Muscle of leg (tissue), 11 donors: Measurements from ENCODE around the gene CCL1. TPM values are rescaled to one million over a fixed set of nuclear protein-coding genes. Genes with fewer than 3 reads are reported as not detected.

ENCODE experiments used
- DNase-seq: peaks from one replicate; pipeline ENCODE4 v3.0.0; 2013
- H3K27ac ChIP-seq: one replicate; pipeline ENCODE4 v1.5.1; 2013; ENCODE audit warnings: mild to moderate bottlenecking, low read length, control low read depth
- H3K27me3 ChIP-seq: one replicate; pipeline ENCODE4 v1.6.1; 2013; ENCODE audit warnings: low read length; ENCODE audit not compliant: control insufficient read depth, insufficient read depth
- H3K36me3 ChIP-seq: one replicate; pipeline ENCODE4 v1.6.1; 2013; ENCODE audit warnings: low read length; ENCODE audit not compliant: control insufficient read depth, insufficient read depth
- H3K4me1 ChIP-seq: one replicate; pipeline ENCODE4 v1.6.1; 2013; ENCODE audit warnings: low read length; ENCODE audit not compliant: control insufficient read depth, insufficient read depth
- H3K4me3 ChIP-seq: one replicate; pipeline ENCODE4 v1.5.1; 2013; ENCODE audit warnings: low read length, control low read depth
- H3K9me3 ChIP-seq: replicated peaks from 2 replicates; pipeline ENCODE4 v1.6.1; 2013; ENCODE audit warnings: low read depth, low read length; ENCODE audit not compliant: control insufficient read depth
- WGBS: methylation state at CpG from one replicate; pipeline ENCODE4 v1.1.5; 2013; ENCODE audit warnings: missing lambda C conversion rate; ENCODE audit not compliant: insufficient coverage; 5-methylcytosine and 5-hydroxymethylcytosine counted together
- polyA plus RNA-seq, 8 donors: library from polyadenylated mRNA; unstranded; fragments of 120-200 nt; gene quantifications; one replicate each; pipeline versions ENCODE4 v1.2.1 to v1.2.3, GENCODE V29; 2013; ENCODE audit warnings: inconsistent platforms in 1 of 8, low replicate concordance in 1 of 8; ENCODE audit not compliant: insufficient read length in 8 of 8, insufficient read depth in 1 of 8
- total RNA-seq: library from RNA; stranded (reverse); fragments of 120-200 nt; gene quantifications from one replicate; pipeline ENCODE4 v1.2.4, GENCODE V29; 2013

Gene CCL1
- total and polyA plus RNA-seq, 9 donors, result not detected

DNA sequence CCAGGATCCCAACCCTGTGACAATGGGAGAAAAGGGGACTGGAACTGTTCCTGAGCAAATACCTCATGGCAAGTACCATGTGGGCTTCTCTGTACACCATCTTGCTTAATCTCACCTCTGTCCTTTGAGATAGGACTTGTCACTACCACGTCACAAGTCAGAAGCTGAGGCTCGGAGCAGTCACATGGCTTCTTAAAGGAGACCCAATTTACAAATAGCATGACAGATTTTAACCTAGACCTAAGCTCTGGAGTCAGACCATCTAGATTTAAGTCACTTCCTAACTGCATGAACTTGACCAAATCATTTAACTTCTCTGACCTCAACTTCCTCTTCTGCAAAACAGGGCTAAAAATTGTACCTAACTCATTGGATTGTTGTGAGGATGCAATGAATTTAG is 36.0 kb upstream of the CCL1 start:
- 43% methylated on average over 2 of the region's 2 CpGs for WGBS
- peak; percentile 24 for DNase-seq
- no peak overlapping the region for H3K4me3 ChIP-seq
- no peaks in the 10 kb centered on the region for H3K9me3 ChIP-seq
- H3K27ac ChIP-seq, result no peak overlapping the region
- no peaks in the 10 kb centered on the region for H3K36me3 ChIP-seq
- H3K4me1 ChIP-seq, result no peaks in the 10 kb centered on the region
- H3K27me3 ChIP-seq, result no peaks in the 10 kb centered on the region

DNA sequence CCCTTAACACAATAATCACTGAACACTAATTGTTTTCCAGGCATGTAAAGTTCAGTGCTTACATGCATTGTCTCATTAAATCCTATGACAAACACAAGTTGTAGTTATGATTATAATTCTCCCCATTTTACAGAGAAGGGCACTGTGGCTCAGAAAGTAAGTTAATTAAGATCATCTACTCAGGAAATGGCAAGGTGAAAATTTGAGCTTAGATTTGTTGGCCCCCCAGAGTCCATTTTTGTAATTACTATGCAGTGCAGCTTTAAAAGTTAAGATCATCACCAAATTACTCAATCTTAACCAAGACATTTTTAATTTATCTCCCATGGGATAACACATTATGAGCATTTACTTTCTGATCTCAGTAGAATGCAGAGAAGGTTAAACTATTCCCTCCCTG is 34.2 kb upstream of the CCL1 start:
- H3K36me3 ChIP-seq, result no peaks in the 10 kb centered on the region
- no peak overlapping the region for H3K4me3 ChIP-seq
- no peaks in the 10 kb centered on the region for H3K27me3 ChIP-seq
- no peak overlapping the region for H3K27ac ChIP-seq
- H3K9me3 ChIP-seq, result no peaks in the 10 kb centered on the region
- H3K4me1 ChIP-seq, result no peaks in the 10 kb centered on the region
- DNase-seq, result no peak

DNA sequence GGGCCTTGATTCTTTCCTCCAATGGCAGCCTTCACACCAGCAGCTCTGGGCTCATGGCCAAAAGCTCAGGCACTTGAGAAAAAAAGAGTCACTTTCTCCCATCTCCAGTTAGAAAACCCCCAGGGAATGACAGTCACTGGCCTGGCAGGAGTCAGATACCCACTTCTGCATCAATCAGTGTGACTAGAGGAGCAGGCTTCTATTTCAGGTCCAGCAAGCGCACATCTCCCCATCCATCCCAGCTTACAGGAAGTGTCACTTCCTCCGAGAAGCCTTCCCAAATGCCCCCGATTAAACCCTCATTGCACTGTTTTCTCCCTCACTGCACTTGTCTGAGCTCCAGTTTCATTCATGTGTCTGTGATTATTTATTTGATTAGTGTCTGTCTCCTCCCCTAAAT is 30.4 kb upstream of the CCL1 start:
- no peak overlapping the region for H3K4me3 ChIP-seq
- H3K9me3 ChIP-seq, result no peaks in the 10 kb centered on the region
- no peaks in the 10 kb centered on the region for H3K36me3 ChIP-seq
- no peak for DNase-seq
- H3K27ac ChIP-seq, result no peak overlapping the region
- H3K4me1 ChIP-seq, result no peaks in the 10 kb centered on the region
- no peaks in the 10 kb centered on the region for H3K27me3 ChIP-seq
- no CpG with 5 or more reads among the region's 3 CpGs for WGBS

DNA sequence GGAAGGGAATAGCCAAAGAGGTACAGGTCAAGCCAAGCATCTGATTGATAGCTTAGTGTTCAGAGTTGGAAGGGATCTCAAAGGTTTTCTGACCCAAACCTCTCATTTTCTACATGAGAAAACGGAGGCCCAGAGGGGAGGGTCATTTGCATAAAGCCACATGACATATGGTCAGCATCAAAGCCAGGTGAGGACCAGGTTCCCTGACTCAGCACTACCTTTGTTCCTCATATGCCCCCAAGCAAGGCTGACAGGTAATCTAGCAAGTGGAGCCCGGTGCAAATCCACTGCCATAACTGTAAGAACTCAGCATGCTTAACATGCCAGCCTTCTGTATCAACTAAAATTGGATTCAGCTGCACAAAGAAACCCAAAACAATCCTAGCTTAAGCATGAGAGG is 28.2 kb upstream of the CCL1 start:
- Histone ChIP-seq H3K27ac (no peak overlapping the region), H3K36me3 (no peaks in the 10 kb centered on the region), H3K4me3 (no peak overlapping the region), H3K27me3 (no peaks in the 10 kb centered on the region), H3K9me3 (no peaks in the 10 kb centered on the region), H3K4me1 (no peaks in the 10 kb centered on the region)
- no peak for DNase-seq
- 100% methylated on average over 1 of the region's 2 CpGs for WGBS

DNA sequence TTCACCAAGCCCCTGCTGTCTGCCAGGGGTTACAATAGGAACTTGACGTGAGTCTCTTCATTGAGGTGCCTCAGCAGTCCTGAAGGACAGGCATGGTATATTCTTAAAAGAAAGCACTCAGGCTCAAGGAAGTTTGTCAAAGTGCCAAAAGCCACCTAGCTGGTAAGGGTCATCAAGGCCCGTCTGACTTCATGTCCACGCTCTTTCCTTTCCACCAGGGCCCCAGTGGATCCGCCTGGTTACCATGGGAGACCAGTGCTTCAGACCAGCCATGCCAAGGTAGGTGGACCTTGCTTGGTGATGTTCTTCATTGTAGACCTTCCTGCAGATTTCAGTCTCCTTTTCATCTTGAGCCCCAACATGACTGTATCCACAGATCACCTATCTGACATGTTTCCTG is 27.6 kb upstream of the CCL1 start:
- Histone ChIP-seq H3K4me1 (no peaks in the 10 kb centered on the region), H3K9me3 (no peaks in the 10 kb centered on the region), H3K27me3 (no peaks in the 10 kb centered on the region), H3K27ac (no peak overlapping the region), H3K36me3 (no peaks in the 10 kb centered on the region), H3K4me3 (no peak overlapping the region)
- 90% methylated on average over 3 of the region's 4 CpGs for WGBS
- DNase-seq, result no peak

DNA sequence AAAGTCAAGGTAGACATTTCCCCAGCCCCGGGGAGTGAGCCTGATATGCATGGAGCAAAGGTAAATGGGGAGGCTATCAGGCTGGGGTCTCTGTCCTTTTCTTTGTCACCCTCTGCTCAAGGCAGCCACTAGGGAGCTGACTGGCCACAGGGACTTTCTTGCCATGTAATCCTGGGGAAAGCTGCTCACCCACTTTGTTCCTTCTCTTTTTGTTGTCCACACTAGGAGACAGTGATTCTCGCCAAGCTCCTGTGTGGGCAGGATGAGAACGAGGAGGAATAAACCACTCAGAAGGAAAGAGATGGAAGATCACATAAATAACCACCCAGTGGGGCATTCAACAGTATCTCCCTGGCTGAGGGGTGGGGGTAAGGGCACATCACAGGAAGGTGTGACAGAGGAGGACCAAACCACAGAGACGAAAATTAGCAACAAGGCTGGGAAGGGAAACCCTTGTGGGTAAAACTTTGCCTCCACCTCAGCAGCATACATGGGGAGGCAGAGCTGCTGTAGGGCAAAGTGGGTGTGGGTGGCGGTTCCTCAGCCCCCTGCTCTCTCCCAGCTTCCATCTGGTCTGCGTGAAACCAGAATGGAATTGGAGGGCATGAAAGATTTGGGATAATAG is 26.2 kb upstream of the CCL1 start:
- no peak for DNase-seq
- Histone ChIP-seq H3K27ac (no peak overlapping the region), H3K27me3 (no peaks in the 10 kb centered on the region), H3K4me1 (no peaks in the 10 kb centered on the region), H3K36me3 (no peaks in the 10 kb centered on the region), H3K4me3 (no peak overlapping the region), H3K9me3 (no peaks in the 10 kb centered on the region)
- 71% methylated on average over 1 of the region's 6 CpGs for WGBS

DNA sequence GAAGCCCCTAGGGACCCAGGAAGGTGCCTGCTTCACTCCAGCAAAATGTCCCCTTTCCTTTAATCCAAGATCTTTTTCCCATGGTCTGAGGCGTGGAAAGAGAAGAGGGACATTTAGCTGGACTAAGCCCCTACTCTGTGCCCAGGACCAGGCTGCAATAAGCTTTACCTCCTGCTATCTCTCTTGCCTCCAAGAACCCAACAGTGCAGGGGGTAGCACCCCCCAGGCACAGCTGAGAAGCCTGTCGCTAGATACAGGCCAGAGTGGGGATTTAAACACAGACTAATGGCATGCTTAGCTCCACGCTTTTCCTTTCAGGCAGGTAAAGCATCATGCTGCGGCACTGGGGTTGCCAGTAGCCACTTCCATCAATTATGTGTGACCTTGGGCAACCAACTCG is 24.5 kb upstream of the CCL1 start:
- H3K4me3 ChIP-seq, result no peak overlapping the region
- no peaks in the 10 kb centered on the region for H3K9me3 ChIP-seq
- H3K27ac ChIP-seq, result no peak overlapping the region
- no peak for DNase-seq
- H3K36me3 ChIP-seq, result no peaks in the 10 kb centered on the region
- no peaks in the 10 kb centered on the region for H3K4me1 ChIP-seq
- H3K27me3 ChIP-seq, result no peaks in the 10 kb centered on the region
- WGBS, result 33% methylated on average over 1 of the region's 5 CpGs

DNA sequence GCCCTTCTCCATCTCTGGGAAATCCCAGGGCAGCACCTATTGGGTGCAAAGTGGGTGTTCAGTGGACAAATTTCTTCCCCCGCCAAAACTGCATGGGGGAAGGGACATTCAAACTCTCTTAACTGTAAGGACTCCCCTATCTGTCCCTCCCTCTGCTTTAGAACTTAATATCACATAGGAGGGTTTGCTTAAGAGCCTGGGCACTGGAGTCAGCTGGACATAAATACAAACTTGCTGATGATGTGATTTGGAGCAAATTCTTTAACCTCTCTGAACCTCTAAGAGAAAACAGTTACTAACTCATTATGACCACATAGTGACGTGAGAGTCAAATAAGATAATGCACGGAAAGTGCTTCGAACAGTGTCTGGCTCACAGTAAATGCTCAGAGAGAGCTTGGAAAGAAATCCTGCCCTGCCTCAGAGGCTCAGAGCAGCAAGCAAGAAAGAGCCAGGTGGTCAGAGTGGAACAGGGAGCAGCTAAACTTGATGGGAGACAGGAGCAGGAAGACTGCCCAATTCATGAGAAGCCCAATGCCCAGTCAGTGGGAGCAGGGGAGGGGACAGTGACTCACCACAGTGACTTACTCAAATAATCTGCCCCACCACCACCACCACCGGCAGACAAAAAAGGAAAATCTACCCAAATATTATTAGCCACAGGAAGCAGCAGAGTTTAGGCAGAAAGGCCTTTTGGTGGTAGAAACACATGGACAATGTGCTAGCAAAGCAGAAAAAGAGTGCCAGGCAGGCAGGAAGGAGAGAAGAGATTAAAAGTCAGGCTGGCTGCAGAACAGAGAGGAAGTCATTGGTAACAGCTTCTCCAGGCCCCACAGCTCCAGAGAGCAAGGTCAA is 23.9 kb upstream of the CCL1 start:
- H3K27me3 ChIP-seq, result no peaks in the 10 kb centered on the region
- no peaks in the 10 kb centered on the region for H3K4me1 ChIP-seq
- no peak overlapping the region for H3K4me3 ChIP-seq
- no peaks in the 10 kb centered on the region for H3K9me3 ChIP-seq
- H3K36me3 ChIP-seq, result no peaks in the 10 kb centered on the region
- peak; percentile 32 for DNase-seq
- no peak overlapping the region for H3K27ac ChIP-seq
- 38% methylated on average over 3 of the region's 5 CpGs for WGBS

DNA sequence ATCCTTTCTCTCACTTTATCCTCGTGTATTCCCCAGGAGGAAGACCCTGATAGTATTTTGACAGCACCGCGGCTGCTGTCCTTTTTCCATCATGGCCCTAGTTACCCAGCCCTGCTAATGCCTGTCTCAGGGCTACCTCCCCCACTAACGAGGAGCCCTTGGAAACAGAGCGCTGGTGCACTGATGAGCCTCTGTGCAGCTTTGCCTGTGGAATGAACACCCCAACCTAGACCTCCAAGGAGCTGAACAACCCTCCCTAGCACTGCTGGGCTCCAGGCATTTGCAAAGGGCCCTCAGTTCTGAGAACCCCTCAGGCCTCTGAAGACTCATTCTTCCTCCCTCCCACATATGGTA is 23.3 kb upstream of the CCL1 start:
- H3K4me1 ChIP-seq, result no peaks in the 10 kb centered on the region
- H3K27me3 ChIP-seq, result no peaks in the 10 kb centered on the region
- no peaks in the 10 kb centered on the region for H3K9me3 ChIP-seq
- no peak overlapping the region for H3K4me3 ChIP-seq
- DNase-seq, result no peak
- WGBS, result 87% methylated on average over 5 of the region's 5 CpGs
- H3K36me3 ChIP-seq, result no peaks in the 10 kb centered on the region
- no peak overlapping the region for H3K27ac ChIP-seq

DNA sequence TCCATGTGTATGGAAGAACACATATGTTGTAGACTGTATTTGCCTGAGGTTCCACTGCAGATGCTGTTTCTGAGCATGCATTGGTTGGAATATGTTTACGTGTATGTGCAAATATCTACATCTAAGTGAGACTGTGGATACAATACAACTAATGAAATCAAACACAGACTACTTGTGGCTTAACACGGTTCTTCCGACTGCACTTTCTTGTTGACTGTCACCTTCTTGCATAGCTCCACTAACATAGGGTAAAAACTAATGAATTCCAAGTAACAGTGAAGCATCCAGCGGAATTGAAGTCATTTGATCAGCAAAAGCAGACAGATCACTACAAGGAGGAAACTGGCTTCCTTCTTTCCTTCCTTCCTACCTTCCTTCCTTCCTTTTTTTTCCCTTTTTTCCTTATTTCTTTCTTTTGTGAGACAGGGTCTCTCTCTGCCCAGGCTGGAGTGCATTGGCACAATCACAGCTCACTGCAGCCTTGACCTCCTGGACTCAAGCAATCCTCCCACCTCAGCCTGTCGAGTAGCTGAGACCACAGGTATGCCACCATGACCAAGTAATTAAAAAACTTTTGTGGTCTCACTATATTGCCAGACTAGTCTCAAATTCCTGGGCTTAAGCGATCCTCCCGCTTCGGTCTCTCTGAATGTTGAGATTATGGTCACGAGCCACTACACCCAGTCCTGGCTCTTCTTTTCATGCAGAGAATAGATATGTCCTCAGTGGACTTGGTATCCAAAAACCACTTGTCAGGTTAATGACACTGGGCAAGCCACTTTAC is 22.0 kb upstream of the CCL1 start:
- H3K9me3 ChIP-seq, result no peaks in the 10 kb centered on the region
- no peak overlapping the region for H3K4me3 ChIP-seq
- H3K27ac ChIP-seq, result no peak overlapping the region
- peaks cover 2% of the 10 kb centered on the region for H3K27me3 ChIP-seq
- H3K36me3 ChIP-seq, result no peaks in the 10 kb centered on the region
- 67% methylated on average over 6 of the region's 9 CpGs for WGBS
- no peak for DNase-seq
- no peaks in the 10 kb centered on the region for H3K4me1 ChIP-seq
